GM10248 (cell line): ENCODE data around the gene CEP57L1.
A peak's percentile ranks its signal among the peaks of the same experiment; 100 is the strongest.

Experiments used
- CTCF ChIA-PET: fragments of 300-600 bp; sonication (Branson Sonifier 250); formaldehyde crosslinking; extraction: SDS; loops from one replicate; lab custom pipeline; 2021; ENCODE audit warnings: antibody characterized with exemption; lab: Yijun Ruan, JAX
- POLR2A ChIA-PET: fragments of 350-650 bp; sonication (Branson Sonifier 250); formaldehyde crosslinking; extraction: SDS; loops from one replicate; lab custom pipeline; 2020; ENCODE audit warnings: antibody characterized with exemption; lab: Yijun Ruan, JAX
- DNase-seq: peaks from one replicate; pipeline ENCODE4 v3.0.0; 2012; ENCODE audit errors: extremely low spot score
- CTCF ChIP-seq: IDR thresholded peaks from 2 replicates; pipeline ENCODE4 v1.5.1; 2012; ENCODE audit warnings: mild to moderate bottlenecking, low read depth; ENCODE audit errors: extremely low read depth, missing control alignments, control extremely low read depth

CEP57L1 gene

GRCh38 chr6:109071125-109071917 lies 24.0 kb upstream of the CEP57L1 start:
- ChIA-PET POLR2A (no interaction called here), CTCF (interaction anchor here (0.7 to 6.4 kb wide), 9 partner anchors 13 to 530 kb away, joined by 3 to 53 read pairs (median 4); no protein-coding TSS in a partner anchor)
- no peak for DNase-seq
- no peak for TF ChIP-seq CTCF

DNA sequence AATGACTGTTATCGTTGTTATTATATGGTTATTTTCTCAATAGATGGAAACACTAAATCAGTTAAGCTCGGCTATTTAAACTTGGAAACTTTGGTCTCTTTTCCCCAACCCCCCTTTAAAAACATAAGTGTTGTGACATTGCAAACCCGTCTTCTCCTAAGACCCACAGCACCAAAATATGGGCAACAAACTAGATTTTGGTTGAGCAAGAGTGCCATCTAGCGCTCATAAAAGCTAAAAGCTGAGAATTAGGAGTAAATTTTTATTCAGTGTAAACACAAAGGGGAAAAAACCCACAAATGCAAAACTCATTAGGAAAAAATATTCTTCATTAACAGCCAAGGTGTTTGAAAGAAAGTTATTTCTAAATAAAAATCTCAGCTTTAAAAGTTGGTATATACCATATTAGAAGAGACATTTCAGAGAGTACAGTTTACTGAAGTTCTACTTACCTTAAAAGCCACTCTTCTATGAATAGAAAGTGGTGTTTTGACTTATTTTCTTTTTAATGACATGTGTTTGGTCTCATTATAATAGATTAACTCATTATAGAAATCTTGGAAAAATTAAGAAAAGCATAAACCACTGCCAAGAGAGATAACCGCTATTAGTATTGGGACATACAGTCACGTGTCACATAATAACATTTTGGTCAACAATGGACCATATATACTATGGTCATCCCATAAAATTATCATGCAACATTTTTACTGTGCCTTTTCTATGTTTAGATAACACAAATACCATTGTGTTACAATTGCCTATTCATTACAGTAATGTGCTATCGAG lies 21.8 kb upstream of the CEP57L1 start:
- peak; percentile 61 for TF ChIP-seq CTCF
- peak; percentile 39 for DNase-seq
- POLR2A ChIA-PET: no interaction called here
- CTCF ChIA-PET: interaction anchor here (0.7 to 6.4 kb wide), 39 partner anchors 8 to 549 kb away, joined by 3 to 53 read pairs (median 4); partner anchors contain the start of genes FOXO3 and SESN1

GRCh38 chr6:109074133-109074415 lies 21.2 kb upstream of the CEP57L1 start:
- ChIA-PET CTCF (interaction anchor here (0.9 to 6.4 kb wide), 18 partner anchors 10 to 545 kb away, joined by 3 to 53 read pairs (median 4); partner anchors contain the start of genes FOXO3 and SESN1), POLR2A (no interaction called here)
- no peak for TF ChIP-seq CTCF
- DNase-seq: no peak

- CTCF ChIA-PET: interaction anchor here (0.9 to 6.4 kb wide), 4 partner anchors 9 to 535 kb away, joined by 3 to 53 read pairs (median 15); no protein-coding TSS in a partner anchor
- POLR2A ChIA-PET: interaction anchor here (0.8 kb wide), 1 partner anchor 1552 kb away, joined by 3 read pairs; no protein-coding TSS in a partner anchor
- TF ChIP-seq CTCF: no peak
- no peak for DNase-seq
These were observed 19.4 kb upstream of the CEP57L1 start for GRCh38 chr6:109075934-109076333.

- CTCF ChIA-PET: interaction anchor here (4.4 kb wide), 1 partner anchor 9 kb away, joined by 27 read pairs; no protein-coding TSS in a partner anchor
- no peak for DNase-seq
- no peak for TF ChIP-seq CTCF
- POLR2A ChIA-PET: interaction anchor here (0.8 kb wide), 1 partner anchor 1553 kb away, joined by 3 read pairs; no protein-coding TSS in a partner anchor
These were observed 18.9 kb upstream of the CEP57L1 start for GRCh38 chr6:109076377-109076776.

GRCh38 chr6:109079981-109080380 lies 15.3 kb upstream of the CEP57L1 start:
- TF ChIP-seq CTCF: no peak
- ChIA-PET POLR2A (no interaction called here), CTCF (interaction anchor here (0.8 to 1.3 kb wide), 2 partner anchors 11 to 107 kb away, joined by 3 read pairs; no protein-coding TSS in a partner anchor)
- no peak for DNase-seq
